NOMO-1 (cell line): ENCODE data around the gene MED27.
"Not testable (repeated sequence)": the region's sequence is repeated elsewhere in the genome, so short reads cannot be mapped to it uniquely, and the experiment has no call there.

Experiments
- DNase-seq, 2 experiments: peaks; one replicate each; lab custom pipeline; 2025; ENCODE audit not compliant: unreplicated experiment in 2 of 2; lab: John Stamatoyannopoulos, UW

The MED27 gene

DNA sequence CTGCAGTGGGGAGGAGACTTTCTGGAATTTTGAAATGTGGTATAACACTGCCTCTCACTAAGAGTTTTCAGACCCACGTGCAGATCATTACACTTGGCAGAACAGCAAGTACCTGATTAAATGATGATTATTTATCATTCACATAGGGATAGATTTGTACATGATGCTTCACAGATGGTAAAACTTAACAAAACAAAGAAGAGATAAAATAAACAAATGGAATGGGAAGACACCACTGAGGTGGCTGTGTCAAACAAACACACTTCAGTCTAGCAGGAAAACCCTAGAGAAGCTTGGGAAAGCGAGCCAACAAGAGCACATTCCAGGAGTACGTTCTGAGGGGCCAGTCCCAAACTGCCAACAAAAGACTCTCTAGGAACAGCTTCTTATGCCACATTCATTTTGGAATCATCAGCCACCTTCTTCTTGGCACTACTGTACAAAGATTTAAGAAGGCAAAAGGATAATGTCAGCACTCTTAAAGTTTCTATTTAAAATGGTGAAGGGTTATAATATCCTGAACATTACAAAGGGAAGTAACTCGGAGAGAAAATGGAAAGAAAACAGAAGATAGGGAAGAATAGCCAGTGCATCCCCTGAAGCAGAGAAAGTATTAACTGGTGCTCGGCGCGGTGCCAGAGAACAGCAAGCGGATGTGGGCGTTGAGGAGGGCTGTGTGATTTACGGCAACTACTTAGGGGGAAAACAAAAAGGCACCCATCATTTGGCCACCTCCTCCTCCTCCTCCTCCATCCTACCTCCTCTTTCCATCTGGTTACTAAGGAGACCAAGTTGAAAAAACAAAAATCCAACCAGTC lies 1.6 kb downstream of the MED27 start:
- DNase-seq: no peak

- no peak for DNase-seq
Measured at GRCh38 chr9:132075853-132076252, 3.8 kb downstream of the MED27 start.

- no peak for DNase-seq
Measured at GRCh38 chr9:132074736-132075135, 4.9 kb downstream of the MED27 start.

- no peak for DNase-seq
Measured at GRCh38 chr9:132071847-132072507, 7.7 kb downstream of the MED27 start.

DNA sequence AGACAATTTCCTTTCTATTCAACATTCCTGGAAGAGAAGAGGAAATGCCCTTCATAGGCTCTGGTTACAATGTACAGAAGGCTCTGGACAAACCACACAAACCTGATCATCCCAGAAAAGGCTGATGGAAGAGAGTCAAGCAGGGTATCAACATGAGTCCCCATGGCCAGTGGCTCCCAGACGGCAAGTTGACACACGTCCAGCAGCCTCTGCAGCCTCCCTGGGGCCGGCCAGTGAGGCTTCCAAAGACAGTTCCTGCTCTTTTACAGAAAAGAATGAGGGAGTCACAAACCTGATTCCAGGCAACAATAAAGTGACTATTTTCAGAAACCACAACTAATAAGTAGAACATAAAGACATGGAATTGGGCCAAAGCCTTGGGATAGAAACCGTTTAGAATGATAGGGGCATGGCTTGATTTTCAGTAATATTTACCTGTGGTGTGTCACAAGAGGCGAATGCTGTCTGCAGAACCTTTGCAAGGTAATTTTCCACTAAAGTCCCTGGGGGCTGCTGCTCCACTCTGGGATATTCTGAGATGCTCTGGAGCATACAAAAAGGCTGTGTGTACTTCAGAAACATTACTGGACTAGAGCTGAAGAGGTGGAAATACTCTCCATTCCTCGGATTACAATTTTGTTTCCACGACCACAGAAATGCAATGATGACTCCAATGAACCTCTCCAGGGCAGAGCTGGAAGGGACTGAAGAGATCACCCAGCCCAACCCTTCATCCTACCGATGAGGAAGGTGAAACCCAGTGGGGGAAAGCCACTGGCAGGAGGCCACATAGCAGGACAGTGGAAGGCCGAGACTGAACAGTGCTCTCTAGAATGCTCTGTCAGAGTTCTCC lies 10.4 kb downstream of the MED27 start:
- no peak for DNase-seq

DNA sequence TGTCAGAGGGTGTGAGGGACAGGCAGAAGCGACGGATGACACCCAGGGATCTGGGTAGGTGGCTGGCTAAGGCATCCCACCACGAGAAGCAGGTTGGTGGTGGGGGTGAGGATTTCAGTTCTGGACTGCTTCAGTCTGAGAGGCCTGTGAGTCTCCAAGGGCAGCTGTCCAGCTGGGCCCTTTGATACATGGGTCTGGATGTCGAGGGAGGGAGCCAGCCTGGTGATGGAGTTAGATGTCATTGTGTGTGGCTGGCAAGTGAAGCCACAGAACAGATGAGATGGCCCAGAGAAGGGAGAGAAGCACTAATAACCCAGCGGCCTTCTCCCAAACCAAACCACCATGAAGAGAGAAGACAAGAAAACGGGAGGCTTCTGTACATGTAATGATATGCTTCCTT lies 11.1 kb downstream of the MED27 start:
- no peak for DNase-seq

DNA sequence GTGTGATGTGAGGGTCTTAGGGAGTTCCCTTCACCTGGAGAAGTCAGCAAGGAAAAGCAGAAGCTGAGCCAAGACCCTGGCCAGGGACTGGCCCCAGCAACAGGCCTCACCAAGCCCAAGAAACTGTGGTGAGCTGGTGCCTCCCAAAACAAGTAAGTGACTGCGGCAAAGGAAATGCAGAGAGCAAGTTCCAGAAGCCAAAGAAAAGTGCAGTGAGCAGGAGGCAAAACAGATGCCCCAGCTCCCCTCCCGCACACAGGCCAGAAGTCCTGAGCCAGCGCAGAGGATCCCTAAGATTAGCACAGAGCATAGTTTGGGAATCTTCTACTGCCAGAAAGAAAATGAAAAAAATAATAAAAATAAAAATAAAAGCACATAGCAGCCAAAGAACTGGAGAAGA lies 13.2 kb downstream of the MED27 start:
- DNase-seq: no peak

- no peak for DNase-seq
Measured at GRCh38 chr9:132066057-132066456, 13.6 kb downstream of the MED27 start.

DNA sequence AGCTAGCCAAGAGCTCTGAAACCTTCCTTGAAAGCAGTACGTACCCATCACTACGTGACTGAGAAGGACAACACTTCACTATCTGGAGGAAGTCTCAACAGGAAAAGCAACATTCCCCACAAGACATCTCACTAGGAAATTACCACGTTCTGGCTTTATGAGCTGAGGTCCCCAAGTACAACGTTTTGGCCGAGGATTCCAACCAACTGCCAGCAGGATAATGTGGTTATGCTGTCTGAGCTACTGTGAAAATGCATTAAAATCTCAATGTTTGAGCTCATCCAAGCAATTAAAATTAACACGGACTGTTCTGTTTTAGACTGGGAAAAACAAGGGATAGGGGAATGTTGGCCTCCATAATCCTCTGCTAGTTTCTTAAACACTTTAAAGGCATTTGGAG lies 16.4 kb downstream of the MED27 start:
- no peak for DNase-seq

DNA sequence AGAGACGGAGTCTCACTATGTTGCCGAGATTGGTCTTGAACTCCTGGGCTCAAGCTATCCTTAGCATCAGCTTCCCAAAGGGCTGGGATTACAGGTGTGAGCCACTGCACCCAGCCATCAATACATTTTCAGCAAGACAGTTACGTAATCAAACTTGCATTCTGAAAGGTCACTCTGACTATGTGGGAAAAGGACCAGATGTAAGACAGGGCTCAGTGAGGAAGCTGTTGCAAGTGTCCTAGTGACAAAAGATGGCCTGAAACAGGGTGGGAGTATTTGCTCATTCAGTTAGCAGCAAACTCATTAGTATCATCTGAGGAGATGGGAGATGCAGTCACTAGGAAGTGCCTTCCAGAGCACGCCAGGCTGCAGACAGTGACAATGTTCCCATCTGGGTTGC lies 16.9 kb downstream of the MED27 start:
- no peak for DNase-seq

DNA sequence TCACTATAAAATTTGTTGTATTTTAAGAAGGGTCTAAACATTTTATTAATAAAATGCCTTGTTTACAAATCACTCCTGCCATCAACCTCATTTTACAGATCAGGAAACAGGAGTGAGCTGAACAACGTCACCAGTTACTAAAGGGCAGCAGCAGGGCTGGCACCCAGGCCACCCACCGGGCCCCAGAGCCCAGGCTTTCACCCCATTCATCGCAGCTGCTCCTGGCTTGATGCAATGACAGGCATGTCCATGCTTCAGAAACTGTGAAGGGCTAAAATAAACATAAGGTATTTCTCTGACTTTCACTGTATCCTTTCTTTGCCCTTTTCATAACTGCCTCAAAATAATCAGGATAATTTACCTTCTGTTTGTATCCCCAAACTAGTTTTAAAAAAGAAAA lies 18.1 kb downstream of the MED27 start:
- no peak for DNase-seq

GRCh38 chr9:132059361-132059760 lies 20.3 kb downstream of the MED27 start:
- DNase-seq: no peak

GRCh38 chr9:132058226-132058625 lies 21.4 kb downstream of the MED27 start:
- not testable (repeated sequence) for DNase-seq

GRCh38 chr9:132056717-132057560 lies 22.7 kb downstream of the MED27 start:
- DNase-seq: no peak

DNA sequence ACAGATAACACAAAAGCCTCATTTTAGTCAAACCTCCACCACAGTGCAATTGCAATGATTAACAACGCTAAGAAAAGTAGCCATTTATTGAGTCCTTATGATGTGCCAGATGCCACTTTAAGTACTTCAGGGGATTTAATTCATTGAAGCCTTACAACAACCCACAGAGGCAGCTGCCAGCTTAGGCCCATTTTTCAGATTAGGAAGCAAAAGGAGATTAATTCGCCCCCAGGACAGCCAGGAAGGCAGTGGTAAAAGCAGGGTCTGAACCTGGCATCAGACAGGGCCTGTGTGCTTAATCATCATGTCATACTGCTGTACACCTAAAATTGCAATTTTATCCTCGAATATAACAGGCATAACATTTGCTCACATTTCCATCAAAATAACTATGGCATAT lies 23.9 kb downstream of the MED27 start:
- DNase-seq: no peak

GRCh38 chr9:132054024-132054423 lies 25.6 kb downstream of the MED27 start:
- no peak for DNase-seq

DNA sequence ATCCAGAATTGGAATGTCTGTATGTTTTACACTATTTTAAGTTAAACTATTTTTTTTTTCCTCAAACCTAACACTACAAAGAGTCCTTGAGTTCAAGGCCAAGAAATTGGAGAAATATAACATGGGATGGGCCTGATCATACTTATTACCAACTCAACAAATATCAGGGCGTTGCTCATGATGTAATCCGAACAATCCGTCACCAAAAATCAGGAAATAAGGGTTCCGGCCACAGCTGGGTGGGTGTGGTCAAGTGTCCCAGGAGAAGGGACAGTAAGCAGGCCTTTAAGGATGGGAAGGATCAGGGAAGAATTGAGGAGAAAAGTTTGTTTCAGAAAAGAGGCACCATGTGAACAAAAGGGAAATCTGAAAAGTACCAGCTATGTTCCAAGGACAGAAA lies 29.8 kb downstream of the MED27 start:
- no peak for DNase-seq

DNA sequence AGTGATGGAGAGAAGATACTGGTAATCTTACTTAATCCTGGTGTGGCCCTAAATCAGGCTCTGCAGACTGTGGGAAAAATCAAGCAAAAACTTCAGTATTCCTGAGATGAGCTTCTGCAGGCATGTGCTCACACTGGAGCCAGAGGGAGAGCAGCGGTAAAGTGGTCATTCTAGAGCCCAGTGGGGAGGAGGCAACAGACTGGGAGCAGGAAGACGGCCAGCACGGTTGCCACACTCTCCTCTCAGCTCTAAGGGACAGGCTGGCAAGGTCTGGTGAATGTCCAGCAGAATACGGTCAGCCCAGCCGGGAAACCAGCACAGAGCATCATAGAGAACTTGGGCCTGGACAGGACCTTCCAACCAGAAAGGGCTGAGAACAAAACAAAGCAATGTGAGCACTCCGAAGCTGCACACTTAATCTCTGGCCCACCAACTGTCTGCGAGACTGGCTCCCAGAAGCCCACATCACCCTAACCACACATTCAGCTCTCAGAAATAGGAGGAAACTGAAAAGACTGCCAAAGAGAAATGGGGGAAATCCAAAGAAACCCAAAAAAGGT lies 30.3 kb downstream of the MED27 start:
- no peak for DNase-seq

DNA sequence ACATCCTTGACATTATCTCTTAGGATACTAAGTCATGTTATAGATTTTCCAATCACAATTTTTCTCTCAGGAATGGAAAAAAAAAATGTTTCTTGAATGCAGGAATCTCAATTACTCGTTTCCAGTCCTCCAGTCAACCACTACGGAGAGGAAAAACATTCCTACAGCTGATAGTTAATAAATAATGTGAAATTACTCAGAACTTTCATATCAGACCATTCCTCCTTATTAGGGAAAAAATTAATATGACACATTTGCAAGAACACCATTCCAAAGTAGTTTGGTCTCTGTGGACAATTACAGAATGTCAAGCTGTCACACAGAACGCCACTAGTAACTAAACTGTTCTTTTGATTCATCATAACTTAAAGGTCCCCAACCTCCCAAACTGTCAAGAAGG lies 31.5 kb downstream of the MED27 start:
- no peak for DNase-seq

DNA sequence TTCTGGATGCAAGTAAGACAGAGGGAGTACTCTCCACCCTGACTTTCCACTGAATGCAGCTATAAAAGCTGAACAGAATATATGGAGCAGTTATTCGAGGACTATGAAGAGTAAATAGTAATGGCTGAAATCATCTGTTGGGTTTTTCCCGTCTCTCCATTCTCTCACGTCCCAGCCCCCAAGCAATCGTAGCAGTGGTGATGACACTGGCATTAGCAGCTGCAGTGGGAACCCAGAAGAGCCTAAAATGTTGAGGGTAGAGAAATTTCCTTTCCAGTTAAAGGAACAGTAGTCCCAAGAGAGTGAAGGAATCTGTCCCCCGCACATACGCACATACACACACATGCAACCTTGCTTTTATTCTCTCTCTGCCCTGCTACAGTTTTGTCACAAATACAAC lies 33.2 kb downstream of the MED27 start:
- DNase-seq: no peak
